Small intestine (tissue), 7 donors: Measurements from ENCODE around the gene TNFSF11. TPM values are rescaled to one million over a fixed set of nuclear protein-coding genes. Genes with fewer than 3 reads are reported as not detected.

Experiments
- DNase-seq, 2 donors: peaks; one replicate each; pipeline versions ENCODE4 v3.0.0 to v3.0.0-alpha.2; 2013
- FAIRE-seq: peaks from 2 replicates; lab custom pipeline; 2012; peaks lifted over from hg19 to GRCh38; lab: Jason Lieb, UNC
- H3K27ac ChIP-seq, 3 donors: one replicate each; pipeline ENCODE4 v1.5.1; 2013; ENCODE audit warnings: low read length in 2 of 3, mild to moderate bottlenecking in 2 of 3, control low read depth in 1 of 3, inconsistent platforms in 1 of 3, low read depth in 1 of 3, moderate library complexity in 1 of 3
- H3K27me3 ChIP-seq, 3 donors: one replicate each; pipeline ENCODE4 v1.6.1; 2013; ENCODE audit warnings: low read length in 3 of 3, inconsistent platforms in 1 of 3; ENCODE audit not compliant: control insufficient read depth in 3 of 3, insufficient read depth in 3 of 3
- H3K36me3 ChIP-seq, 3 donors: one replicate each; pipeline ENCODE4 v1.6.1; 2013; ENCODE audit warnings: low read length in 3 of 3, inconsistent platforms in 1 of 3, low read depth in 1 of 3, mild to moderate bottlenecking in 1 of 3, moderate library complexity in 1 of 3; ENCODE audit not compliant: control insufficient read depth in 3 of 3, insufficient read depth in 2 of 3
- H3K4me1 ChIP-seq, 3 donors: one replicate each; pipeline ENCODE4 v1.6.1; 2013; ENCODE audit warnings: low read length in 2 of 3, inconsistent platforms in 1 of 3, low read depth in 1 of 3, mild to moderate bottlenecking in 1 of 3, moderate library complexity in 1 of 3; ENCODE audit not compliant: control insufficient read depth in 3 of 3, insufficient read depth in 2 of 3
- H3K4me3 ChIP-seq, 3 donors: one replicate each; pipeline ENCODE4 v1.5.1; 2013; ENCODE audit warnings: low read length in 3 of 3, control low read depth in 1 of 3, inconsistent platforms in 1 of 3, low read depth in 1 of 3, mild to moderate bottlenecking in 1 of 3, moderate library complexity in 1 of 3
- H3K9me3 ChIP-seq, 2 donors: one replicate each; pipeline ENCODE4 v1.6.1; 2013; ENCODE audit warnings: low read depth in 1 of 2, low read length in 1 of 2; ENCODE audit not compliant: control insufficient read depth in 2 of 2, insufficient read depth in 1 of 2
- WGBS, 3 donors: extraction: QIAGEN DNeasy Blood & Tissue Kit; methylation state at CpG; one replicate each; pipeline ENCODE4 v1.1.7; 2013; 5-methylcytosine and 5-hydroxymethylcytosine counted together
- polyA plus RNA-seq, 4 donors: library from polyadenylated mRNA; stranded (reverse) in 3 of 4; unstranded in 1 of 4; fragments of 200-250 nt in 3 of 4; fragments of 120-200 nt in 1 of 4; gene quantifications; one replicate each; pipeline versions ENCODE4 v1.2.1 to v1.2.3, GENCODE V29; 2013
- donor health status: healthy with polysubstance abuse.
- donor health status: control.
- donor health status: control.
- donor health status: Bipolar disorder and iron deficiency.
- donor health status: healthy.

TNFSF11 gene
- polyA plus RNA-seq, 4 donors = 0.07 to 1.8 TPM; not detected in 2

DNA sequence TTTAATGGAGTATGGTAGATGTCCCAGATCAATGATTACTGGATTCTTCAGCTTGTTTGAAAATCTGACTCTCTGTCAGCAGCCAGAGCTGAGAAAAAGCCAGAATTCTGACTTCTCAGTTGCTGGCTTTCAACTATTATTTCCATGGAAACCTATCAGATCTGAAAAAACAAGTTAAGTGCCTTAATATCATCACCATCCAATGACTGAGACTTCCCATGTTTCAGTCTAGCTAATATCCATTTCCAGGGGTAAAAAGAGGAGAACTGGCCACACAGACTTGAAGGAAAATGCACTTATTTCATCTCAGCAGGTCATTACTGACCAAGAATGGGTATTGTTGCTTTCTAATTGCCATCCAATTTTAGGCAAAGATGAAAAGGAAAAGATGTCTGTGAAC is 75.2 kb downstream of the TNFSF11 start:
- no peak for DNase-seq
- no peak overlapping the region for H3K4me3 ChIP-seq
- H3K27ac ChIP-seq = no peak overlapping the region
- H3K36me3 ChIP-seq = no peaks in the 10 kb centered on the region
- no peaks in the 10 kb centered on the region for H3K9me3 ChIP-seq
- no peak for FAIRE-seq
- no peaks in the 10 kb centered on the region for H3K4me1 ChIP-seq
- H3K27me3 ChIP-seq = peaks cover 0 to 2% (median 0%) of the 10 kb centered on the region in 3 donors

- H3K27me3 ChIP-seq = peaks cover 0 to 2% (median 0%) of the 10 kb centered on the region in 3 donors
- DNase-seq (peak in 1 of 2 donors; percentile 4), FAIRE-seq (no peak)
- H3K9me3 ChIP-seq = no peaks in the 10 kb centered on the region
- no peaks in the 10 kb centered on the region for H3K36me3 ChIP-seq
- H3K27ac ChIP-seq = no peak overlapping the region
- H3K4me3 ChIP-seq = no peak overlapping the region
- H3K4me1 ChIP-seq = no peaks in the 10 kb centered on the region
- WGBS, 3 donors = 90 to 100% (median 95%) methylated on average over 1 of the region's 1 CpG
These were observed 75.9 kb downstream of the TNFSF11 start for GRCh38 chr13:42649831-42650230.

GRCh38 chr13:42650506-42650905 is 76.6 kb downstream of the TNFSF11 start:
- 61 to 78% (median 66%) methylated on average over 3 of the region's 3 CpGs for whole genome bisulfite sequencing, 3 donors
- Histone ChIP-seq H3K4me3 (no peak overlapping the region), H3K27me3 (no peaks in the 10 kb centered on the region), H3K4me1 (no peaks in the 10 kb centered on the region), H3K9me3 (no peaks in the 10 kb centered on the region), H3K36me3 (no peaks in the 10 kb centered on the region), H3K27ac (no peak overlapping the region)
- DNase-seq (no peak), FAIRE-seq (no peak)

- Histone ChIP-seq H3K27ac (no peak overlapping the region), H3K4me1 (no peaks in the 10 kb centered on the region), H3K36me3 (no peaks in the 10 kb centered on the region), H3K4me3 (no peak overlapping the region), H3K27me3 (no peaks in the 10 kb centered on the region), H3K9me3 (no peaks in the 10 kb centered on the region)
- DNase-seq = no peak
- no peak for FAIRE-seq
- 72 to 88% (median 75%) methylated on average over 6 of the region's 6 CpGs for WGBS, 3 donors
These were observed 78.1 kb downstream of the TNFSF11 start for GRCh38 chr13:42651936-42652641.

DNA sequence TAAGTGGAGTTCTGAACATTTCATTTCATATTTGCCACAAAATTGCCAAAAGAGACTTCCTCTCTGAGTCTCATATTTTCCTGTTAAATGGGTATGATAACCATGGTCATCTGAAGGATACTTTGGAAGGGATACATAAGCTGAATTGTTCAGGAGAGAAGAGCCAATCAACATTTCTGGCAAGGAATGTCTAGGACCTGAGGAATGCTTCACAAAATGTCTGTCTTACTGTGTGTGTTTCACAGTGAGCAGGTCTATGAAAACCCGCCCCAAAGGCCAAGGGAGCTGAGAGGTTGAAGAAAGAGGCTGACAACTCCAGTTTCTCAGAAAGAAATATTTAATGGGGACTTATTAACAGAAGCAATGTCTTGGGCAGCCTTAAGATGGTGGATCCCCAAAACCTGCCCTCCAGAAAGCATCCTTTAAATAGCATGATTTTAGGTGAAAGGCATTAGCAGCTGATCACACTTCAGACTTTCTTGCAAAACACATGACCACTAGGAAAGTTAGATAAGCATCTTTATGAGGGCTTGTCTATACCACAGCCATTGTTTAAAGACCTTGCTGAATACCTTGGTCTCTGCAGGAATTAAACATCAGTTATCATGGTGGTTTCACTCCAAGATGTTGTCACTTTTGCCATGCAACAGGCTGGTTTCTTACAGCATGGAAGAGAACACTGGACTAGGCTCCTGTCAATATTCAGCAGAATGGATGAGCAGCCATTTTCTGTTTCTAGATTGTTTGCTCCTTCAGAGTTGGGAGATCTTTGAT is 78.9 kb downstream of the TNFSF11 start:
- Histone ChIP-seq H3K9me3 (no peaks in the 10 kb centered on the region), H3K4me1 (no peaks in the 10 kb centered on the region), H3K27me3 (no peaks in the 10 kb centered on the region), H3K27ac (no peak overlapping the region), H3K4me3 (no peak overlapping the region), H3K36me3 (no peaks in the 10 kb centered on the region)
- 85 to 88% (median 87%) methylated on average over 1 of the region's 1 CpG for WGBS, 3 donors
- FAIRE-seq (no peak), DNase-seq (no peak)

DNA sequence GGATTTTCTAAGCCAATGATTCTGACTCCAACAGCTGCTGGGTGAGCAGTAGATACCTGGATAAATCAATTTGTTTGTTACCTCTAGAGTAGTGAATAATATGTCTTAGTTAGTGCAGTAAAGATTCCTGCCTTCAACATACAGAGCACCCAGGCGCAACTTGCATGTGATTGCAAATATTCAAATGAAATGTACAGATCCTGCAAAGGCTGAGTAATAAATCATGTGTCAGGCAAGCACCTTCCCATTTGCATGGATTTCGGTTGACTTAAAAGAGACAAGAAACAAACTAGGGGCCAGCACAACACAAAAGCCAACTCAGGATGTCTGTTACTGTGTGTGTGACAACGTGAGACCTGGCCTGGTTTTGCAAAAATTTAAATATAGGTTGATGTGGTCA is 79.7 kb downstream of the TNFSF11 start:
- Histone ChIP-seq H3K4me1 (no peaks in the 10 kb centered on the region), H3K4me3 (no peak overlapping the region), H3K36me3 (no peaks in the 10 kb centered on the region), H3K27ac (no peak overlapping the region), H3K27me3 (no peaks in the 10 kb centered on the region), H3K9me3 (no peaks in the 10 kb centered on the region)
- 55 to 71% (median 61%) methylated on average over 3 of the region's 3 CpGs for WGBS, 3 donors
- DNase-seq = no peak
- no peak for FAIRE-seq

DNA sequence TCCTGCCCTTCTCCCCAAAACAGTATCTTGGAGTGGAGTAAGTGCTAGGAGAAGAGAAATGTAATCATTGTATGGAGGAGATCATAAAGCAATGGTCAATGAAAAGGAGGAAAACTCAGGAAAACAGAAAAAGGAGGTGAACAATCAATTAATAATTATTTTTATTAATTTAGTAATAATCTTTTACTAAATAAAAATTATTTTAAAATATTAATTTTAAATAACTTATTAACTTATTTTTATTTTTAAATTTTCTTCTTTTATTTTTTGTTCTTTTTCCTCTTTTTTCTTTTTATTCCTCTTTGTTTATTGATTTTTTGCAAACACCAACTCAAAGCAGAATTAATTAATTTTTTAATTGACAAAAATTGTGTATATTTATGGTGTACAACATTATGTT is 80.3 kb downstream of the TNFSF11 start:
- Histone ChIP-seq H3K4me1 (no peaks in the 10 kb centered on the region), H3K9me3 (no peaks in the 10 kb centered on the region)
- FAIRE-seq = peak; percentile 76

GRCh38 chr13:42654722-42655121 is 80.8 kb downstream of the TNFSF11 start:
- no peak for DNase-seq
- WGBS, 3 donors = 5 to 35% (median 6%) methylated on average over 1 of the region's 1 CpG

More for the DNA sequence above, 80.3 kb downstream of the TNFSF11 start:
- Histone ChIP-seq H3K4me3 (no peak overlapping the region), H3K36me3 (no peaks in the 10 kb centered on the region), H3K27me3 (no peaks in the 10 kb centered on the region), H3K27ac (no peak overlapping the region)
- DNase-seq = no peak

More at GRCh38 chr13:42654722-42655121, 80.8 kb downstream of the TNFSF11 start:
- Histone ChIP-seq H3K9me3 (no peaks in the 10 kb centered on the region), H3K36me3 (no peaks in the 10 kb centered on the region), H3K27me3 (no peaks in the 10 kb centered on the region), H3K27ac (no peak overlapping the region), H3K4me3 (no peak overlapping the region), H3K4me1 (no peaks in the 10 kb centered on the region)
- FAIRE-seq = no peak
